GM19240 (cell line): ENCODE measurements around the gene OR14K1.
"Not testable (repeated sequence)": the region's sequence is repeated elsewhere in the genome, so short reads cannot be mapped to it uniquely, and the experiment has no call there.

ENCODE experiments used
- DNase-seq: peaks from one replicate; pipeline ENCODE4 v3.0.0; 2011; ENCODE audit warnings: low spot score; ENCODE audit not compliant: insufficient read length

The OR14K1 gene

GRCh38 chr1:247738315-247738714 lies at the start of gene OR14K1:
OR14K1 (plus strand) TSS chr1:247738615; CDS start chr1:247738615, 0 bp downstream.
- DNase-seq = no peak

- no peak for DNase-seq
Observed at GRCh38 chr1:247701338-247701737, 37.1 kb upstream of the OR14K1 start.

GRCh38 chr1:247710681-247711080 lies 27.7 kb upstream of the OR14K1 start:
- not testable (repeated sequence) for DNase-seq

GRCh38 chr1:247713753-247714152 lies 24.7 kb upstream of the OR14K1 start:
- no peak for DNase-seq

GRCh38 chr1:247716546-247716945 lies 21.9 kb upstream of the OR14K1 start, which contains the start of gene OR6F1:
OR6F1 (minus strand) TSS chr1:247716646; CDS start chr1:247712755, 3,891 bp downstream.
- no peak for DNase-seq

- DNase-seq = no peak
Observed at GRCh38 chr1:247721222-247721621, 17.2 kb upstream of the OR14K1 start.

GRCh38 chr1:247740721-247741120 lies 2.3 kb downstream of the OR14K1 start:
- DNase-seq = no peak

- no peak for DNase-seq
Observed at GRCh38 chr1:247741756-247742155, 3.3 kb downstream of the OR14K1 start.

- not testable (repeated sequence) for DNase-seq
Observed at GRCh38 chr1:247742215-247742760, 3.9 kb downstream of the OR14K1 start.

- DNase-seq = no peak
Observed at GRCh38 chr1:247746391-247746935, 8.0 kb downstream of the OR14K1 start.

GRCh38 chr1:247747616-247748015 lies 9.2 kb downstream of the OR14K1 start:
- DNase-seq = no peak

GRCh38 chr1:247748041-247748440 lies 9.6 kb downstream of the OR14K1 start, which contains the start of gene OR14A2:
OR14A2 (minus strand) TSS chr1:247748141.
- DNase-seq = no peak

- DNase-seq = no peak
Observed at GRCh38 chr1:247749870-247750269, 11.5 kb downstream of the OR14K1 start.

- not testable (repeated sequence) for DNase-seq
Observed at GRCh38 chr1:247754311-247754710, 15.9 kb downstream of the OR14K1 start.

GRCh38 chr1:247760456-247760855 lies 22.0 kb downstream of the OR14K1 start, which contains the start of gene OR1C1:
OR1C1 (minus strand) TSS chr1:247760556; CDS start chr1:247758406, 2,150 bp downstream.
- no peak for DNase-seq

- DNase-seq = no peak
Observed at GRCh38 chr1:247769603-247770002, 31.2 kb downstream of the OR14K1 start.
